HG03457 (cell line): Measurements from ENCODE around the gene TUBB1.
"Not testable (repeated sequence)": the region's sequence is repeated elsewhere in the genome, so short reads cannot be mapped to it uniquely, and the experiment has no call there.

Source experiments
- ATAC-seq: cut with Tn5 transposase; IDR thresholded peaks from one replicate; pipeline ENCODE4 v1.9.1; 2021; ENCODE audit warnings: moderate number of reproducible peaks; ENCODE audit not compliant: unreplicated experiment

The TUBB1 gene

DNA sequence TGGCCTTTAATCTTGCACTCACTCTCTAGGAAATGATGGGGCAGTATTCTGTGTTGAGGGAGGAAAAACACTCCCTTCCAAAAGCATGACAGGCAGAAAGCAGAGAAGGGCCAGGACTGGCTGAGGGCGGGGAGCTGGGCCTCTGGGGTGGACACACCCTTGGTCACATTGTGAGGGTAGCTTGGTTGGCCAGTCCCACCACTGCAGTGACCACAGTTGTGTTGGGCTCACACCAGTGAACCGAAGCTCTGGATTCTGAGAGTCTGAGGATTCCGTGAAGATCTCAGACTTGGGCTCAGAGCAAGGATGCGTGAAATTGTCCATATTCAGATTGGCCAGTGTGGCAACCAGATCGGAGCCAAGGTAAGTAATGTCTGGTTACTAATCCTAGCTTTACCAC, at the start of gene TUBB1:
Gene TUBB1 (plus strand): TSS at position 213 of the 400 bp plus-strand sequence. CDS start 94 bp downstream, at position 307.
- no peak for ATAC-seq

DNA sequence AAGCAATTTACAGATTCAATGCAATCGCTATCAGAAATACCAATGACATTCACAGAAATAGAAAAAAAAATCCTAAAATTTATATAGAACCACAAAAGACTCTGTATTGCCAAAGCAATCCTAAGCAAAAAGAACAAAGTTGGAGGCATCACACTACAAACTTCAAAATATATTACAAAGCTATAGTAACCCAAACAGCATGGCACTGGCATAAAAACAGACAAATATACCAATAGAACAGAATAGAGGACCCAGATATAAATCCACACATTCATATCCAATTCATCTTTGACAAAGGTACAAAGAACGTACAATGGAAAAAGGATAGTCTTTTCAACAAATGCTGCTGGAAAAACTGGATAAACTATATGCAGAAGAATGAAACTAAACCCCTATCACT, 49.8 kb upstream of the TUBB1 start:
- no peak for ATAC-seq

DNA sequence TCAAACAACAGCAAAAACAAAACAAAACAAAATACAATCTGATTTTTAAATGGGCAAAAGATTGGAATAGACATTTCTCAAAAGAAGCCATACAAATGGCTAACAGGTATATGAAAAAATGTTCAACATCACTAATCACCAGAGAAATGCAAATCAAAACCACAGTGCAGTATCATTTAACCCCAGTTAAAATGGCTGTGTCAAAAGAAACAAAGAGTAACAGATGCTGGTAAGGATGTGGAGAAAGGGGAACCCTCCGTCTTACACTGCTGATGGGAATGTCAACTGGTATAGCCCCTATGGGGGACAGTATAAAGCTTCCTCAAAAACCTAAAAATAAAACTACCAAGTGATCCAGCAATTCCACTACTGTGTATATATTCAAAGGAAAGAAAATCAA, 49.1 kb upstream of the TUBB1 start:
- no peak for ATAC-seq

GRCh38 chr20:58971429-58971828, 47.8 kb upstream of the TUBB1 start:
- ATAC-seq = no peak

GRCh38 chr20:58973179-58973578, 46.0 kb upstream of the TUBB1 start:
- no peak for ATAC-seq

DNA sequence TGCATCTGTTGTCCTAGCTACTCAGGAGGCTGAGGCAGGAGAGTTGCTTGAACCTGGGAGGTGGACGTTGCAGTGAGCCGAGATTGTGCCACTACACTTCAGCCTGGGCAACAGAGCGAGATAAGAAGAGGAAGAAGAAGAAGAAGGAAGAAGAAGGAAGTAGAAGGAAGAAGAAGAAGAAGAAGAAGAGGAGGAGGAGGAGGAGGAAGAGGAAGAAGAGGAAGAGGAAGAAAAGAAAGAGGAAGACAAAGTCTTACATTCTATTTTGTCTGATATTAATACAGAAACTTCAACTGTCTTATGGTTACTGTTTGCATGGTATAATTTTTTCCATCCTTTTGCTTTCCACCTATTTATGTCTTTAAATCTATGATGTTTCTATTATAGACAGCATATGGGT, 45.4 kb upstream of the TUBB1 start:
- no peak for ATAC-seq

- no peak for ATAC-seq
These were observed 43.9 kb upstream of the TUBB1 start for GRCh38 chr20:58975353-58975752.

GRCh38 chr20:58976061-58976730, 43.0 kb upstream of the TUBB1 start:
- no peak for ATAC-seq

GRCh38 chr20:58978351-58979190, 40.7 kb upstream of the TUBB1 start:
- ATAC-seq = no peak

DNA sequence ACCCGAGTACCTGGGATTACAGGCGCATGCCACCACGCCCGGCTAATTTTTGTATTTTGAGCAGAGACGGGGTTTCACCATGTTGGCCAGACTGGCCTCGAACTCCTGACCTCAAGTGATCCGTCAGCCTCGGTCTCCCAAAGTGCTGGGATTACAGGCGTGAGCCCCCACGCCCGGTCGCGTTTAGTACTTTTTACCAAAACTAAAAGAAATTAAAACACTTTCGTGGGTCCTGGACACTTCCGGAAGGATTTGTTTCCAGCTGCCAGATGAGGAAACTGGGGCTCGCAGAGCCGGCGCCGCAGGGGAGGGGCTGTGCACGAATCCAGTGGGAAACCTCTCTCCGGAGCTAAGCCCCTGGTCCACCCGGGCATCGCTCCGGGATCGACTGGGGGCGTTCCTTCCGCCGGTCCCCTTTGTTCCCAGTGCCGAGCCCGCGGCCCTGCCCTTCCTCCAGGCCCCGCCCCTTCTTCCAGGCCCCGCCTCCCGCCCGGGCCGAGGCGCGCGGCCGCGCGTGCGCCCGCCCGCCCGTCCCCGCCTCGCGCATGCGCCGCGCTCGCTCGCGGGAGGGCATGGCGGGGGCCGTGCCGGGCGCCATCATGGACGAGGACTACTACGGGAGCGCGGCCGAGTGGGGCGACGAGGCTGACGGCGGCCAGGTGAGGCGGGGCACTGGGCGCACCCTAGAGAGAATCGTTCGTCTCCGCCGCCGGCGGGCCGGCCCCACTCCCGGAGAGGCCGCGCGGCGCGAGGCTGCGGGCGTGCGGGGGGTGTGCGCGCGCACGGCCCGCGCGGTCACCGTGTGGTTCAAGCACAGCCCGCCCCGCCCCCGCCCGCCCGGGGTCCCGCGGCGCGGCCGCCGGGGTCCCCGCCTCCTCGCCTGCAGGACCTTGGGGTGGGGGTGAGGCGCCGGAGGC, 38.3 kb upstream of the TUBB1 start, which contains the start of gene NELFCD:
Gene NELFCD (plus strand): TSS at position 546 of the 917 bp plus-strand sequence. CDS start 54 bp downstream, at position 600.
- peak; percentile 54 for ATAC-seq

GRCh38 chr20:58981628-58982364, 37.4 kb upstream of the TUBB1 start:
- ATAC-seq = no peak

DNA sequence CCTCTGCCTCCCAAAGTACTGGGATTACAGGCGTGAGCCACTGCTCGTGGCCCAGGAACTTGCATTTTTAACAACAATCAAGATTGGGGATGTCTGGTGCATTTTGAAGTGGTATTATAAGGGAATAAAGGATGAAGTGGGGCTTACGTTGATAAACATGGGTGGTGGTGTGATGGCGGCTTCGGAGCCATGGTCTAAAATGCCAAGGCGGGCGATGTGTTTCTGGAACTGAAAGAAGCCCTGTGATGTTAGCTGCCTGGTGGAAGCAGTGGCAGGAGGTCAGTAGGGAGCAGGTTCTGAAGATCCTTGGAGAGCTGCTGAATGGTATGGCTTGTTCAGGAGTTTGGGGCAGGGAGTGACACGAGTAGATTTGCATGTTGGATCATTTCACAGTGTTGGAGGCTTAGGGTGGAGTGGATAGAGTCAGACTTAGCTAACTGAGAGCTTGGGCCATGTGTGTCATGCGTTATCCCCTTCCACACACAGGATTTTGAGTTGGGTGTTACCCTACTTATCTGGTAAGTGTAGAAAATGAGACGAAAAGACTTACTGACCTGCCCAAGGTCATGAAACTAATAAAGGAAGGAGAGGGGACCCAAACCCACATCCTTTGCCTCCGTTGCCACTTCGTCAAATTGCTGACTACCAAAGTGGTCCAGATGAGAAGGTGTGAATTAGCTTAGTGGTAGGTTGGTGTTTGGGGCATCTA, 36.7 kb upstream of the TUBB1 start:
- no peak for ATAC-seq

DNA sequence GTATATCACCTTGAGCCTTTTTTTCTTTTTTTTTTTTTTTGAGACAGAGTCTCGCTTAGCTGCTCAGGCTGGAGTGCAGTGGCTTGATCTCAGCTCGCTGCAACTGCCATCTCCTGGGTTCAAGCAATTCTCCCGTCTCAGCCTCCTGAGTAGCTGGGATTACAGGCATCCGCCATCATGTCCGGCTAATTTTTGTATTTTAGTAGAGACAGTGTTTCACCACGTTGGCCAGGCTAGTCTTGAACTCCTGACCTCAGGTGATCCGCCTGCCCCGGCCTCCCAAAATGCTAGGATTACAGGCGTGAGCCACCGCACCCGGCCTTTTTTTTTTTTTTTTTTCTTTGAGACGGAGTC, 36.1 kb upstream of the TUBB1 start:
- not testable (repeated sequence) for ATAC-seq

DNA sequence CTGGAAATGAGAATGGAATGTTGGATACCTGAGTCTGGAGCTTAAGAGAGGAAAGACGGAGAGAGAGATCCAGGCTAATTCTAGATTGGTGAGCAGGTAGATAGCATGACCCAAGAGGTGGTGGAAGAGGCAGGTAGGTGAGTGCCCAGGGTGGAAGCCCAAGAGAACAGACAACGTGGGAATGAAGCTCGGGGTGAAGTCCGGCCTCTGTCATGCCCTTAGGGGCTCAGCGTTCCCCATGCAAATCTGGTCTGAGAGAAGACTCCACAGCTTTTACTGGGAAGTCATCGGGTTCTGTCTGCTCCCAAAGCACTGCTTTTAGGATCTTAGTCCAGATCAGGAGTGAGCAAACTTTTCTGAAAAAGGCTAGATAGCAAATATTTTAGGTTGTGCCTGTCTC, 34.5 kb upstream of the TUBB1 start:
- ATAC-seq = no peak

DNA sequence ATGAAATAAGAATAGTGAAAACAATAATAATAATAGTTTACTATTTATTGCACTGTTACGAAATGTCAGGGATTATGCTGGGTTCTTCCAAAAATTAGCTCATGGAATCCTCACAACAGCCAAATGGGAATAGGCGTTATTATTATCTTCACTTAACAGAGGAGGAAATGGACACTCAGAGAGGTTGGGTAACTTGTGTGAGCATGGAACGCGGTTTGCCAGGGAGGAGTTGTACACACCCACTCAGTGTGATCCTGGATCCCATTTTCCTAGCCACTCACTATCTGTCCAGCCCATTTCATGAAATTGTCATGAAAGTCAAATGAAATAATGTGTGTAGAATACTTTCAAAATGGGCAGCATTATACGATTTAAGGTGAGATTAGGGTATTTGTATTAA, 33.6 kb upstream of the TUBB1 start:
- no peak for ATAC-seq

- no peak for ATAC-seq
These were observed 32.8 kb upstream of the TUBB1 start for GRCh38 chr20:58986286-58986967.

- ATAC-seq = no peak
These were observed 32.2 kb upstream of the TUBB1 start for GRCh38 chr20:58986968-58987517.

DNA sequence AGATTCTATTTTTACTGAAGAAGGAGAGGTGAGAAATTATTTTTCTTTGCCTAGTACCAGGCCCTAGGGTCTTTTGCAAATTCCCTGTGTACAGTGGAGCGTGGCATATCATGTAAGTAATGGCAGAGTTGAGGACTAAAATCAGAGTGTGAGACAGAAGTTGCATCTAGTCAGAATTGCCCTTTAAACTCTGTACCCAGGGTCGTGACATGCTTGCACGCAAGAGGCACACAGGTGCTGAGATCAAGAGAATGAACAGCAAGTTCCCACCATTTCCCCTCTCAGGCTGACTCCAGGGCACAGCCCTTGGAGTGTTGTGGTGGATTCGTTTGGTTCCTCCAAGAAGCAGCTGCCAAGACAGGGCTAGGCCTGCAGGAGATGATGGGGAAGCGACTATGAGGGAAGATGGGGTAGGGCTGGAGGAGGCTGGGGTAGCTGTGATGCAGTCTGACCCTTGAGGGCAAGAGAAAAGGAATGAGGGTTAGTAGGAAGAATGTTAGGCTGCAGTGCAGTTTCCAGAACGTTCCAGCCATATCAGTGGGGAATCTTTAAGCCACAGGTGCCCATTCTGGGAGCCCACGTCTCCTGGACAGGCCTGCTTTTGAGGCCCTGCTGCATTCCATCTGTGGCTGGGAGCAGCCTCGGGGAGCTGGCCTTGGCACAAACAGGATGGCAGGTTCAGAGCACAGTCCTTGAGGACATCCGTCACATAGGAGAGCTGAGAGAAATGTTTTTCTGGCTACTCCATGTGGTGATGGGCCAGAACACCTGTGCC, 31.3 kb upstream of the TUBB1 start:
- ATAC-seq = no peak
